ENCODE measurements around the gene ING2.
A peak's percentile ranks its signal among the peaks of the same experiment; 100 is the strongest.
"Not testable (repeated sequence)": the region's sequence is repeated elsewhere in the genome, so short reads cannot be mapped to it uniquely, and the experiment has no call there.

Gene ING2

GRCh38 chr4:183504930-183505610 is at the start of gene ING2:
Gene ING2, plus strand, starts transcription at chr4:183505058. Its CDS starts 138 bp downstream, at chr4:183505196.
- DNase-seq, result peak; percentile 77

GRCh38 chr4:183455431-183456195 is 49.2 kb upstream of the ING2 start:
- no peak for DNase-seq

- DNase-seq, result no peak
Observed at GRCh38 chr4:183458005-183458404, 46.9 kb upstream of the ING2 start.

GRCh38 chr4:183463903-183464619 is 40.8 kb upstream of the ING2 start:
- not testable (repeated sequence) for DNase-seq

GRCh38 chr4:183465879-183466278 is 39.0 kb upstream of the ING2 start:
- DNase-seq, result not testable (repeated sequence)

- DNase-seq, result no peak
Observed at GRCh38 chr4:183467246-183467645, 37.6 kb upstream of the ING2 start.

- DNase-seq, result no peak
Observed at GRCh38 chr4:183468210-183469095, 36.4 kb upstream of the ING2 start.

GRCh38 chr4:183469285-183469684 is 35.6 kb upstream of the ING2 start:
- DNase-seq, result no peak

GRCh38 chr4:183469936-183470335 is 34.9 kb upstream of the ING2 start:
- no peak for DNase-seq

- no peak for DNase-seq
Observed at GRCh38 chr4:183470821-183471220, 34.0 kb upstream of the ING2 start.

GRCh38 chr4:183471946-183472708 is 32.7 kb upstream of the ING2 start:
- DNase-seq, result peak; percentile 23

- DNase-seq, result no peak
Observed at GRCh38 chr4:183478123-183478522, 26.7 kb upstream of the ING2 start.

GRCh38 chr4:183478926-183479325 is 25.9 kb upstream of the ING2 start:
- DNase-seq, result no peak

- not testable (repeated sequence) for DNase-seq
Observed at GRCh38 chr4:183482515-183483095, 22.3 kb upstream of the ING2 start.

GRCh38 chr4:183483997-183484396 is 20.9 kb upstream of the ING2 start:
- no peak for DNase-seq

- DNase-seq, result no peak
Observed at GRCh38 chr4:183485411-183486160, 19.3 kb upstream of the ING2 start.

- no peak for DNase-seq
Observed at GRCh38 chr4:183492791-183493222, 12.1 kb upstream of the ING2 start.

- DNase-seq, result no peak
Observed at GRCh38 chr4:183493246-183493645, 11.6 kb upstream of the ING2 start.

- no peak for DNase-seq
Observed at GRCh38 chr4:183495184-183495583, 9.7 kb upstream of the ING2 start.

- no peak for DNase-seq
Observed at GRCh38 chr4:183499389-183499788, 5.5 kb upstream of the ING2 start.

- DNase-seq, result no peak
Observed at GRCh38 chr4:183499801-183500200, 5.1 kb upstream of the ING2 start.

Measured in kidney glomerular epithelial cell (primary cell).